Activated effector memory CD4-positive, alpha-beta T cell treated with Interleukin-2 at 50 U/mL for 16 hours (primary cell): ENCODE results near the gene FBXL4.
A peak's percentile ranks its signal among the peaks of the same experiment; 100 is the strongest.

ENCODE experiments used
- DNase-seq: peaks from one replicate; pipeline ENCODE4 v3.0.0-alpha.2; 2020

FBXL4 gene

DNA sequence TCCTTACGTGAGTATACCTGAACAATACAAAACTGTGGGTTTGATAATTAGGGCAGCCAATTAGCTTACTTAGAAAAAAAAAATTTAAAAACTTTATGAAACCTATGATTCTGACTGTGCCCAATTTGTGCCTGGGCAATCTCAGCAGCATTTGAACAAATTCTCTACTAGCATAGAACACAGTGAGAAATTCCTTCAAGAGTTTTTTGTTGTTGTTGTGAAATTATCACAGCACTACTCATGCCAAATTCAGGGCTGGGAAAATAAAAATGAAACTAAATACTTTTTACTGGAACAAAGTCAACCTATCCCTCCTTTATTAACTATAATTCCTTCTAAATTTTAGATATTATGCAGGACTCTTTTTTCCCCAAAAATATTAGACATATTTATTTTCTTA lies 70.5 kb downstream of the FBXL4 start:
- DNase-seq = no peak

DNA sequence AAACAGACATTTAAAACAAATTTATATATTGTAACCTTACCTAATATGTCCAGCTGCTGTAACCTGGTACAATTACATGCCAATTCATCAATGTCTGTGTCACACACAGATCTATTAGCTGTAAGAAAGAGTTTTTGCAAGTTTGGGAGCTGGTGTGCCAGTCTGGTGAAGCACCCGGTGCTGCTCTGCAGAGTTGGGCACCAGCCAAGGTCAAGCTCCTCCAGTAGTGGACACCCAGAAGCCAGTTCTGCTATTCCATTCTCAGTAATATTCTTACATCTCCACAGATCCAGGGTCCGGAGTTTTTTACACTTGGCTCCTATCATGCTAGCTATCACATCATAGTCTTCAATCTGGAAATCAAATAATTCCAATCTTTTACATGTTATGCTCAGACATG lies 72.4 kb downstream of the FBXL4 start:
- DNase-seq = no peak

DNA sequence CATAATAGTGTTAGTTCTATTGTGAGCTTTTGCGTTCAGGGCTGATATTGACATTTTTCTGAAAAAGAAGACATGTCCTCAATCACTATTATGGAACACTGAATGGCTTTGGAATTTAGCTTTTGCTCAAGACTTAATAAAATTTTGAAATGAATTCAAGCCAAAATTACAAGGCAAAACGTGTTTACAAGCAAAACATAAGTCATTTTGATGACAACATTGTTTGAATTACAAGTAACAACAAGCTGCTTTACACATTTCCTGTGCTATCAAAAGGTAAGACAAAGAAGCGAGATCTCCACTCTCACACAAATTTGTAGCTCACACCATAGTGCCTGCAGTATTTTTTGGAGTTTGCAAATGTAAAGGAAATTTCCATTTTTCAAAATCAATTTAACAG lies 75.9 kb downstream of the FBXL4 start:
- DNase-seq = no peak

DNA sequence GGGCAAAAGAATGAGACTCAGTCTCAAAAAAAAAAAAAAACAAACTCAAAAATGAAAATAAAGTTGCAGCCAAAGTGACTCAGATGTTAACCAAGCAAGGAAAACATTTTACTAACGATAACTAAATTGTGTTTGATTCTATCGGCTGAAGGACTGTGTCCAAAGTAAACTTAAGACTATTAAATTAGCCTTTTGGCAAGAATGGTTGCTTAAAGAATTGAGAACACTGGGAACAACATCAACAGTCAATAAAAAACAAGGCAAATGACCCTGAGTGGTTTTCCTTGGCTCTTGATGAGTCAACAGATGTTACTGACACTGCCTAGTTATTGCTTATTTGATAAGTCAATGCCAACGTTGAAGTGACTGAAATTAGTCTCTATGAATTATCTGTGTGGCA lies 76.7 kb downstream of the FBXL4 start:
- no peak for DNase-seq

DNA sequence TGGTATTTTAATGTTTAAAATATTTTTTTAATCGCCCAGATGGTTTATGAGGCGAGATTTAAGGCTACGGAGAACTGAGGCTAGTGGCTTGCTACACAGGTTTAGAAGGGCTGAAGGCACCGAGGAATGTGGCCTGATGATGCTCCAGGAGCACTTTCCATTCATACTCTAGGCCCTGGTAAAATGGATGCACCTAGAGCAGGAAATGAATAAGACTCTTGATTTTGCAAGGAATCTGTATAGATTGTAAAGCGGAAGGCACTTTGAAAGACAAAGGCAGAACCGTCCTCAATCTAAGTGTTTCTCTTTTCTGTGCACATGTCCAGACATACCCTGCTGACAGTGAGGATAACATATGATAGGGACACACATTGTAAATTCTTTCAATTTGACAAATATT lies 83.2 kb downstream of the FBXL4 start:
- no peak for DNase-seq

DNA sequence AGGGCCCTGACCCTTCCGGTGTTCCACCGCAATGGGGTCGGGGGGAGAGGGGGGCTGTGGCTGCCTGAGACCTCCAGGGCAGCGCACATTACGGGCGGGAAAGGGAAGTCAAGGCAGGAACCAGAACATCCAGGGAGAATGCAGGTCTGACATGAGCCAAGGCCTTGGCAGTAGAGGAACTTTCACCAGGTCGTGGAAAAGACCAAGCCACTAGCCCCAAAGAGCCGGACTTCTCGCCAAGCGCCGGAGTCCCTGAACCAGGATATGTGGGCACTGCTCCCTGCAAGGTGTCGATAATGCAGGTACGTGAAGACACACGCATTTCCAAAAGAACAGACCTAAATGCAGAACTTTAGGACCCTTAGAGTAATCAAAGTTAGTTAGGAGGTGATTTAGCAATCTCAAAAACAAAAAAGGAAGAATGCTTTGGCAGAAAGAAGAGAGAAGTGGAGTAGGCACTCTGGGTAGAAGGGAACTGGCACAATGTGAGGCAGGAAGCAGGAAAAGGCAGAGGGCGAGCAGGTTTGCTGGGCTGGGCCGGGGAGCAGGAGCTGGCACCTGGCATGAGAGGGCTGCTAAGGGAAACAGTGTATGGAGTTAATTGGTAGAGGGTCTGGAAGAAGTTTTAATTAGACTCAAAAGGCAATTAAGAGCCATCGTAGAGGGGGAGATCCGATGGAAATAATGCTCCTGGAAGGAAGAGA lies 99.1 kb downstream of the FBXL4 start:
- DNase-seq = no peak

DNA sequence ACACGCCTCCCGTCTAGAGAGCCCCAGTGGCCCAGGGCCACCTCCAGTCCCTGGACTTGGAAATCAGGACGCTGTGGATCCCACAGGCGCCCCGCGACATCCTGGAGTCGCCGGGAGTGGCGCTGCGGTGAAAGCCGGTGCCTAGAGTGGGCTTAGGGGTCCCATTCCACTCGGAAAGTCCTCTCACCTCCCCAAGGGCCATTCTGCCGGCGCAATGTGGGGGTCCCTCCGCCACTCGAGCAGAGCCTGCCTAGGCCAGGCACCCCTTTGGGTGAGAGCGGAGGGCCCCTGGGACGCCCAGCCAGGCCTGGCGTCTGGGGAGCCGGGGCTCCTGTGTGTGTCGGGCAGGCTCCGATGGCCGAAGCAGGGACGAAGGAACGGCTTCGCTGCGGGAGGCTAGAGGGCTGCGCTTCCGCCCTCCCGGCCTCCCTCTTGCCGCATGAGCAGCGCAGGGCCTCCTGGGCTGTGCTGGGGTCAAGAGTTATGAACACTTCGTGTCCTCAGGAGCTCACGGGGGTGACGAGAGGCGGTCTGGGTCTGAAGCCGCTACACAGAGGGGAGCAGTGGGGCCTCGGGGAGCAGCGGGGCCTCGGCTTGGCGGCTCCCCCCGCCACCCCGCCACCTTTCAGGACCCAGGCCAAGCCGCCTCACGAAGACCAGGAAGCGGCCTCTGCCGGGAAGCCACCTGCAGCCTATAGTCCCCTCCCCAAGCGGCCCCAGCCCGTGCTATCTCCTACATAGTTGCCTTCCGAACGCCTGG lies 99.8 kb downstream of the FBXL4 start:
- no peak for DNase-seq

DNA sequence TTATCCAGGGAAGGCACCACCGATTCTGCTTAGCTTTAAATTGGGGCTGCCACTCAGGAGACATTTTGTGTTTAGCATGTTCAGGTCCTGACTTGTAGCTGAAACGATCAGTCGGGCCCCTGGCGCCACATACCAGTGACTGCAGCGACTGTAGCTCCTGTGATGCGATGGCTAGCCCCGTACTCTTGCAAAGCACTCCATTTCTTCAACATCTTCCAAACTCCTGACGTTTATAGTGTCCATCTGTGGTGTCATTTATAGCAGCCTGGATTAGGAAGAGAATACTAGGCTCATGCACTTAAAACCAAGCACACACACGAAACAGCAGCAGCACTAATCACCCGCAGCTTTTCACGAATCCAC lies 100.3 kb downstream of the FBXL4 start:
- no peak for DNase-seq

DNA sequence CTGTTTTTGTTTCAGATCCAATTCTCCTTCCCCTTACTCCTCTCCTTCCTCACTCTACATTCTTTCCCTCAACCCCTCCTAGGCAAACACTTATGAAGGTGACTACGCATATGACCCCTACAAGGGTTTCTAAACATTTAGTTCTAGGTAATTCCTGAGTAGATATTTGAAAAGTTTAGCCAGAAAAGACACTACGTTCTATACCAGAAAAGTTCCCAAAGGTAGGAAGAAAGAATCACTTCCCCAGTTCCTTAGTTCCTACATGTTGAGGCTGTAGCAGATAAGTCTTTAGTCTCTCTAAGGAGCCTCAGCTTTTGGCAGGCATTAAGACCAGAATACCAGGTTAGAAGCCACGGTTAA lies 101.7 kb downstream of the FBXL4 start:
- no peak for DNase-seq

DNA sequence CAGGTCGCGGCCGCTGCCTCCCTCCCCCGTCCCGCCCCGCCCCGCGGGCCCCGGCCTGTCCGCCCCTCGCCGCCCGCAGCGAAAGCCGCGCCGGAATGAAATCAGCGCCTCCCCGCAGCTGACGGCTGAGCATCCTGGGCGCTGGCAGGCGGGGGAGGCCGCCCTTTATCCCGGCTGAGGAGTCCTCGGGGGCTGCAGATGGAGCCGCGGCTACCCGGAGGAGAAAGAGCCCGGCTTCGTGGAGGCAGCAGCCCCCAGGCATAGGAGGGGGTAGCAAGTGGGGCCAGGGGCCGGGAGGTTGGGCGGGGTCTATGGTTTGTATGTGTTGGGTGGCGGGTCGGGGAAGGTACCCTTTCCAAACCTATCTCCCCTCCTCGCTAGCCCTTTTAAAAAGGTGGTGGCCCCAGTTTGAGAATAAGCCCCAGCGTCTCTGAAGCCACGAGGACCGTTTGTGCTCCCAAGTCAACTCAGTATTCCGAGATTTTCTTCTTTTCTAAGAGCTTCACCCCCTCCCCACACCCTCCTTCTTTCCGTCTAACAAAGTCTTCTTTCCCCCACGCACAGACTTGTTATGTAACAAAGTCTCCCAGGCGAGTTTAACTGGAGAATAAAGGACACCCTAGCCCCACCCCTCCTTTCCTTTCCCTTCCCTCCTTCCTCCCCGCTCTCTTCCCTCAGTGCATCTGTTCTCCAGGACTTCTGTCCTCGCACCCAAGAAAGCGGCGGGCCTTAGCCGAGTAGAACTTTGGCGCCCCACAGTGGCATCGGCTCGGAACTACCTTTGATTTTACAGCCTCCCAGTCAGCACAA lies 102.3 kb downstream of the FBXL4 start:
- peak; percentile 48 for DNase-seq

DNA sequence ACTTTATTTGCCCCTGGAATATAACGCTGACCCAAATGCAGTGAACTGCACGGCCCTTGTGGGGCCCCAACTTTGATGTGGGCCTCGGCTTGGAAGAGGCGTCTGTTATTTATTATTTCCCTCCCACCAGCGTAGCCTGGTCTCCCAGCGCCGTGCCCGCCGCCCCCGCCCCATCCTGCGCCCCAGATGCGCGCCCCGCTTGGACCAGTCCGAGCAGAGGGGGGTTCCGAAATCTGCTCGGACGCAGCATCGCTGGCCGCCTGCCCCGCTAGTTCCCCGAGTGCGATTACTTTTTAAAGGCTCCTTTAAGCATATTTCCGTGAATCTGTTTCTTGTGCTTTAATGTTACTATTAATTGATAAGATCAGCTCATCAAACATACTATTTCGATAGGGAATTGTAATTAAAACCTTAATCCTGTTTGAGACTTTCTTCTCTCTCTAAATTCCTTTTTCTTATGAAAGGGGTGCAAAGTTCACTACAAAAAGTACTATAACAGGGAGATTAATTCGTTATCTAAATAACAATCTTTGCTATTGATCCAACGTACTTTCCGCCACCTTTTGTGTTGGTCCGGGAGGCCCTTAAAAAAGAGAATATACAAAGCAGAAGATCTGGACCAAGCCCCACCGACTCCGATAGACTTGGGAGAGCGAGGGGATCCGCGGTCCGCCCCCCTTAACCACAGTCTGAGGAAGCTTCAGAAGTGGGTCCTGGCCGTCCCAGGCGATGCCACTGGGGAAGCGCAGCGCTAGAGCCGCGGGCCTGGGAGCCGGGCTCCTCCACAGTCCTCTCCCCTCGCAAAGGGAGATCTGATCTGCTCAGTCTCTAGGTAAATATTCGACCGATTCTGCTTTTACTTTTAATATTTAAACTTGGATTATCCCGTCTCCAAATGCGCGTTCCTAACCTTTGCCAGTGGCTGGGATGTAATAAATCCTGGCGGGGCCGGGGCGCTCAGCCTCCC lies 103.2 kb downstream of the FBXL4 start:
- DNase-seq = no peak

DNA sequence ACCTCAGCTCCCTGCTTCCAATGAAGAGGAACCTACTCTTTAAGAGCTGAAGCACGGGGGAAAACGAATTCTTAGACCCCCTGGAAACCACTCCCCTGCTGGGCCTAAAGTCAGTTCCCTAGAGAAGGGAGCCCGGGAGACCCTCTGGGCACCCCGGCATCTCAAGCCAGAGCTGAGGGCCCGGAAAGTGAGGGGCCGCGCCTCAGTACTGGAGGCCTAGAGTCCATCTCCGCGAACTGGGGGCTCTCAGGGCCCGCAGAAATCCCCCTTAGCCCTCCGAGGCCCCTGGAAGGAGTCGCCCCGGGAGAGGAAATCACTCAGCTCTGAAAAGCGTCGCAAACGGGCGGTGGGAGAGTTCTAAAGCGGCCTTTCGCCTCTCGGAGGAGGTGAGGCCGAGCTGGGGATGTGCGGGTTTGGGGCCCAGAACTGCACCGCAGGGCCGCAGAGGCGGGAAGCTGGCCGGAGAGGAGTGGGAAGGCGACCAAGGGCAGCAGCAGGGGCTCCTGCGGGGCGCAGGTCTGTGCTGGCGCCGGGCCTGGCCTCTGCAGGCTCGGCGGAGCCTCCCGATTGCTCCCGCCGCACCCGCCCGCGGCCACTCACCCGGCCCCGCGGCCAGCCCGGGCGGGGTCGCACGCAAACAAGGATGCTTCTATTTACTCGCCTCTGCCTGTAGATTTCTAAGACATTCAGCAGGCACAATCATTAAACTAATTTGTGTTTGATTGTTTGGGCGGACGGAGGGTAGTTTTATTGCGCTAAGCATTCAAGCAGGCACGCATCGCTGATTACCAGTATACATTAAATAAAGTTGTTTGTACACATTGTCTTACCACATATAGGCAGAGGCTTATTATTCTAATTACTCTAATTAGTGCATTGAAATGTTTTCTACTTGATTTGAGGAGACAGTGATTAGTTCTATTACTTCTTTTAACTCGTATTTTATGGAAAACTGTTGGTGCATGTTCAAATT lies 104.2 kb downstream of the FBXL4 start:
- DNase-seq = no peak

DNA sequence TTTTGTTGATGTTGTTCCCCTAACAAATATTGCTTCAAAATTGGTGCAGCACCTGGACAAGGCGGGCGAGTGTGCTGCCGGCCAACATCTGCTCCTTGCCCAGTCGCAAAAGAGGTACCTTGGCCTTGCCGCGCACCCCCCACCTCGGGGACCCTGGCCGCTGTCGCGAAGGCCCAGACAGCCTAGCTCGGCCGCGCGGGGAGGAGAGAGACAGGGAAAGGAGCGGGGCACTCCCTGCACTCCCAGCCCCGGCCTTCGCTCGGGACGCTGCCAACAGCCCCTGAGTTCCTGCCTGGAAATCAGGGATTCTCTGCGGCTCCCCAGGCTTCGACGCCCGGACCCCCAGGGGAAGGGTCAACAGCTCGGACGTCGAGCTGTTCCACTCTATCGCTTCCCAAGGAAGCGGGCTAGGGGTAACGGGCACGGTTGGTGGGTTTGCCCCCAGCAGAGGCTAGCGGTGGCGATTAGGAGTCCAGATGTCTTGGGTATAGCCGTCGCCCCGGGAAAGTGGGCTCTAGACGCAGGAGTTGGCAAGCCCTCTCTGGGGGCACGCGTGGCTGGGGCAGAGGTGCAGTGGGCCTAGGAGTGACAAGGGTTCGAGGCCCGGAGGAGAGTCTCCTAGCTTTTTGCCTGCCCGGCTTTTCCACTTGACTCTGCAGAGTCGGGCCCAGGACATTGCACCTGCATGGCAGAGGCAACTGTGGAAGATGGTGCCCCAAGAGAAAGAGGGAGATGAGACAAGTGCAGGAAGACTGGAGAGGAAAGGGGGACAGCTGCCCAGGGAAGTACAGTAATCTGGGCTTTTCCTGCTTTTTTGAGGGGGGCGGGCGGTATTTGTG lies 105.2 kb downstream of the FBXL4 start:
- no peak for DNase-seq

DNA sequence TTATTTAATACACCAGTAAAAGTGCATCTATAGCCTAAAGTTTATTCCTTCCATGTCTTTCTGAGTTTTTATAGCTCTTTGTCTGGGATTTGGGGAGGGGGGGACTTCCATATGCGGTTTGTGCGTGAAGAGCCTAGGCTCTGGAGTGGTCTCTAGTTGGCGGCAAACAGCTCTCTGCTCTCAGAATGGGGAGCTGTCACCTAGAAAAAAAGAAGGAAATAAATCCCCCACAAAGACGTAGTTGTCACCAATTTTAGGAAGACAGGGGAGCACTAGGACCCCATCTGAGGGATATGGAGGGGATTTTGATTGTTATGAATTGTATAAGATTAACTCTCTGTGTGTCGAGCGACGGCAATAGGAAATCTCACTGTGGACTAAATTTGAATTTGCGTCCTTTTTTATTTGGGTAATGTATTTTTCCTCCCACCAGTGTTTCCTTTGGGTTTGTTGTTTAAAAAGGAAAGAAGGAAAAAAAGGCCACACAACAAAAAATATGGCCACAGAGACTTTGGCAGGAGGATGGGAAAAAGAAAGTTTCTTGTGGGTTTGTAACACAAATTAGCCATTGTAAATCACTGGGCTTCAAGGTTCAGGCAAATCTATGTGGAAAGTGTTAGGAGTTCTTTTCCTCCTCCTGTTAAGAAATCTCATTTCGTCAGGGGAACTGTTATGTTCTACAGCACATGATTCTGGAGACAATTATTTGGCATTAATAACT lies 106.0 kb downstream of the FBXL4 start:
- no peak for DNase-seq

DNA sequence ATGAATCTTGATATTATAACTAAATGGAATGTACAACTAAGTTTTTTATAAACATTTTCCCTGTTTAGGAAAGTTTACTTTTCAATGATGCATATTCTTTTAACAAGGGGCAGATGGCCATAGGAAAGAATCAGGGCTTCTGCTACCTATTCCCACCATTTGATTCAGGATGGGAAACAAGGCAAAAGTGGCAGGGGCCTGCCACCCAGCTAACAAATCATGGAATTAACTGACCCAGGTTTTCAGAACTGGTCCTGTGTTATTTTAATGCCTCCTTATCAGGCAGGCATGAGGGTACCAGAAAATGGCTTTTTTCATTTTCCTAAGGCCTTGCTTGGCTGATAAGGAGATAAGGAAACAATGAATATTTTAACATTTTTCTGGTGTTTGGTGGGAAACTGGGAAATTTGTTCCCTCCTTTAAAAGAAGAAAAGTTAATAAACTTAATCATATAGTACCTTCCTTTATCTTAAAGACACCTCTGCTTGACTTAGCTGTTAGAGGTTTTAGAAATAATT lies 106.7 kb downstream of the FBXL4 start:
- DNase-seq = no peak

DNA sequence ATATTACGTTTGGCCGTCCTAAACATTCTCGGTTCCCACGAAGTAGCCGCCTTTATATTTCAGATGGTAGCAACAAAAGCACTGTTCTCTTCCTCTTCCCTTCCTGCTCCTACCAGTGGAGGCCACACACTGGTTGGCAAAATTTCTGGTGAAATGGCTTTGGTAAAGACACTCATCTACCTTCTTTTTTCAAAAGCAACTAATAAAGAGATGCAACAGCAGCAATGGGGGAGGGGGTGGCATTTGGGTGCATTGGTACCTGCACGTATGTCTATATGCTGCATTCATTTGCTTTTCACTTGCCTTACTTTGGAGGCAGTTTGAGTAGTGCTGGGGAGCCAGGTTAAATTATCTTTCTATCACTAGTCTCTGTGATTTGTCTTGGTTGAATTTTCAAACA lies 107.4 kb downstream of the FBXL4 start:
- no peak for DNase-seq

DNA sequence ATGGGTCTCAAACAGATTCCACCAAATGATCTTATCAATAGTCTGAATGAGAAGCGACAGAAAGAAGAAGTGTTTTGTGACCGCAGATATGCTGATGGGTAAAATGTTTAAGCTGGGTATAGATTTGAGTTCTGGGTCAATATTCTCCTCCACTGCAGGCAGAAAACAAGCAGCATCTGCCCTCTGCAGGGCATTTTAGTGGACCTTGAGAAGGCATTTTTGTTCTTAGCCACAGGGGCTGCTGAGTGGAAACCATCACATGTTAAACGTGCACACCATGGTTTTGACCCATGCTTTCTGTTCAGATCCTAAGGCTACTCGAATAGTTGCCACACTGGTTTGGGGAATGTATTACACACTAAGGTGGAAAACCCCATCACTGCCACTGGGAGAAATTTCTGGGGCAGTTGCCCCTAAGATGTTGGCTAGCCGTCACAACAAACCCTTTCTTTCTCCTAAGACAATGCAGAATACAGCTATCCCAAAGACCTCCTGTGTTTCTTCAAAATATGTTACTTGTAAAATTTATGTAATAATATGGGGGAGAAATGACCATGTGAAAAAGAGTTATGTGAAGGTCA lies 107.9 kb downstream of the FBXL4 start:
- no peak for DNase-seq

DNA sequence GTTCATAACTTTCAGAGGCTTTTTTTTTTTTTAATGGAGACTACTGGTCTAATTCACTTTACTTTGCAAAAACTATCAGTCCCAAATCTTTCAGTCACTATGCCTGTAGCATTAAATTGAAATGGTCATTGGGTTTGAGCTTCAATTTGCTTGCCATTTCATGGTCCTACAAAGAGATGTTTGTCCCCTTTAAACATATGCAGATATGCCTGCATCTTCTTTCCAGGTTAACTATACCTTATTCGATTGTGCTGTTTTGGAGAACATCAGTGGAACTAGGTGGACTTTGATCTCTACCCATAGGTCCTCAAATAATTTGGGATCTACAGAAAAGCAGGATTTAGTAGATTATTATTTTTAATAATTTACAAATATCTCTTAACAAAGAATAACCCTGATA lies 108.8 kb downstream of the FBXL4 start:
- no peak for DNase-seq

DNA sequence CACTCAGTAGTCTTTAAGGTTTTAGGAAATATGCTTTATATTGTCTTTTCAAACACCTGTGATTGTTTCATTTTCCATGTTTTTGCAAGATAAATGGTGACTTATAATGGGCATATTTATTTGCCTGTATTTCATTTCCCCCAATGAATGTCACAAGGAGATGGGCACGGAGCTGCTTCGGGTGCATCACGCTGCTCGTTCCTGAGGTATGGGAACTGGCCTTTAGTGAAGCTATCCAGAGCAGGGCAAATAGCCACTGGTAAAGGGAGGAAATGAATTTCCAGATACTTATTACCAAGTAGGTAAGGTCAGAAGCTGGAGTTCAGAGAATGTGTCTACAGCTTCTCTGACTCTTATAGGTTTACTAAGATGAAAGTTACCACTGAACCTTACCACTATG lies 109.7 kb downstream of the FBXL4 start:
- DNase-seq = no peak
